Measurements from ENCODE around the gene NECAB2.

GRCh38 chr16:83937267-83937666 lies 30.8 kb upstream of the NECAB2 start:
- TF ChIP-seq POLR2A (IDR thresholded peaks at IDR 0.05), result no peak
- no peak for TF ChIP-seq CTCF (IDR thresholded peaks at IDR 0.05)
- no peak for TF ChIP-seq POLR2AphosphoS5 (IDR thresholded peaks at IDR 0.05)
